ENCODE results near the gene POU2F2. TPM values are rescaled to one million over a fixed set of nuclear protein-coding genes. Genes with fewer than 3 reads are reported as not detected.

Gene POU2F2
- total RNA-seq, 2 donors from 2014 or later, result 1.8 to 2.6 TPM

DNA sequence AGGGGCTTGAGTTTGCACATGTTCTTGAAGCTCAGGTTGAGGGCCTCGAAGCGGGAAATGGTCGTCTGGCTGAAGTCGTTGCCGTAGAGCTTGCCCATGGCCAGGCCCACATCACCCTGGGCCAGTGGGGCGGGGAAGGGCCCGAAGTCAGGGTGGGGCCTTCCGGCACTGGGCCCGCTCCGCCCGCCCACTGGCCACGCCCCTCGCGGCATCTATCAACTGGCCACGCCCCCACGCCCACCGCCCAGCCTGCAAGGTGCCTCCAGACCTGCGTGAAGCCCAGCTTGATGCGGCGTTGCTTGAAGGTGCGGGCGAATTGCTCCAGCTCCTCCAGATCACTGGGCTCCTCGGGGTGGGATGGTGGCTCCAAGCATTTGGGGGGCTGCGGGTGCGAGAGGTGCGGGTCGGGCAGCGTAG lies 36.4 kb downstream of the POU2F2 start:
- no peaks in the 10 kb centered on the region for H3K4me1 ChIP-seq (ENCODE audit: control insufficient read depth, insufficient read depth, low read length)
- H3K4me1 Mint-ChIP-seq, result peaks cover 5% of the 10 kb centered on the region
- peak; percentile 96 for DNase-seq
- H3K4me3 Mint-ChIP-seq, result peak overlapping the region; percentile 43
- H3K27me3 Mint-ChIP-seq (ENCODE audit: insufficient read depth), result peaks cover 18% of the 10 kb centered on the region
- H3K9me3 ChIP-seq (ENCODE audit: control insufficient read depth, low read length), result no peaks in the 10 kb centered on the region
- no peaks in the 10 kb centered on the region for H3K36me3 ChIP-seq (ENCODE audit: control insufficient read depth, insufficient read depth, low read length)
- 62 to 100% methylated on average over 2 to 28 of the region's 28 CpGs for WGBS, 2 experiments (ENCODE audit: insufficient coverage in 1 of 2, insufficient read length in 1 of 2)
- no peaks in the 10 kb centered on the region for H3K27me3 ChIP-seq (ENCODE audit: control insufficient read depth, insufficient read depth, low read length, poor library complexity, severe bottlenecking)
- TF ChIP-seq CTCF (conservative IDR thresholded peaks at IDR 0.05), result no peak
- H3K9ac ChIP-seq (ENCODE audit: extremely low read depth, low read length, poor library complexity, severe bottlenecking), result no peak overlapping the region
- no peak overlapping the region for H3K27ac Mint-ChIP-seq
- no peaks in the 10 kb centered on the region for H3K9me3 Mint-ChIP-seq
- no peaks in the 10 kb centered on the region for H3K36me3 Mint-ChIP-seq (ENCODE audit: low read depth)
- H3K27ac ChIP-seq (ENCODE audit: low read depth, low read length), result no peak overlapping the region
- H3K4me3 ChIP-seq (ENCODE audit: low read length), result no peak overlapping the region

GRCh38 chr19:42095142-42095813 lies 37.0 kb downstream of the POU2F2 start:
- H3K4me3 ChIP-seq (ENCODE audit: low read length), result no peak overlapping the region
- no peaks in the 10 kb centered on the region for H3K27me3 ChIP-seq (ENCODE audit: control insufficient read depth, insufficient read depth, low read length, poor library complexity, severe bottlenecking)
- H3K4me1 ChIP-seq (ENCODE audit: control insufficient read depth, insufficient read depth, low read length), result no peaks in the 10 kb centered on the region
- Mint-ChIP-seq H3K4me3 (no peak overlapping the region), H3K9me3 (no peaks in the 10 kb centered on the region), H3K4me1 (peaks cover 5% of the 10 kb centered on the region), H3K27me3 (ENCODE audit: insufficient read depth) (peaks cover 18% of the 10 kb centered on the region), H3K27ac (no peak overlapping the region), H3K36me3 (ENCODE audit: low read depth) (no peaks in the 10 kb centered on the region)
- TF ChIP-seq CTCF (conservative IDR thresholded peaks at IDR 0.05), result no peak
- 93 to 96% methylated on average over 16 to 36 of the region's 36 CpGs for whole genome bisulfite sequencing, 2 experiments (ENCODE audit: insufficient coverage in 1 of 2, insufficient read length in 1 of 2)
- no peaks in the 10 kb centered on the region for H3K36me3 ChIP-seq (ENCODE audit: control insufficient read depth, insufficient read depth, low read length)
- H3K9ac ChIP-seq (ENCODE audit: extremely low read depth, low read length, poor library complexity, severe bottlenecking), result no peak overlapping the region
- no peak overlapping the region for H3K27ac ChIP-seq (ENCODE audit: low read depth, low read length)
- no peak for DNase-seq
- no peaks in the 10 kb centered on the region for H3K9me3 ChIP-seq (ENCODE audit: control insufficient read depth, low read length)

GRCh38 chr19:42093926-42094325 lies 38.3 kb downstream of the POU2F2 start:
- 87 to 88% methylated on average over 2 to 4 of the region's 4 CpGs for WGBS, 2 experiments (ENCODE audit: insufficient coverage in 1 of 2, insufficient read length in 1 of 2)
- DNase-seq, result no peak
- TF ChIP-seq CTCF (conservative IDR thresholded peaks at IDR 0.05), result no peak
- peaks cover 19% of the 10 kb centered on the region for H3K27me3 Mint-ChIP-seq (ENCODE audit: insufficient read depth)
- H3K4me3 Mint-ChIP-seq, result no peak overlapping the region
- Histone ChIP-seq H3K9me3 (ENCODE audit: control insufficient read depth, low read length) (no peaks in the 10 kb centered on the region), H3K9ac (ENCODE audit: extremely low read depth, low read length, poor library complexity, severe bottlenecking) (no peak overlapping the region), H3K27ac (ENCODE audit: low read depth, low read length) (no peak overlapping the region), H3K27me3 (ENCODE audit: control insufficient read depth, insufficient read depth, low read length, poor library complexity, severe bottlenecking) (no peaks in the 10 kb centered on the region), H3K4me3 (ENCODE audit: low read length) (no peak overlapping the region), H3K4me1 (ENCODE audit: control insufficient read depth, insufficient read depth, low read length) (no peaks in the 10 kb centered on the region), H3K36me3 (ENCODE audit: control insufficient read depth, insufficient read depth, low read length) (no peaks in the 10 kb centered on the region)
- no peaks in the 10 kb centered on the region for H3K36me3 Mint-ChIP-seq (ENCODE audit: low read depth)
- no peak overlapping the region for H3K27ac Mint-ChIP-seq
- H3K4me1 Mint-ChIP-seq, result no peaks in the 10 kb centered on the region
- H3K9me3 Mint-ChIP-seq, result no peaks in the 10 kb centered on the region

Measured in endodermal cell (in vitro differentiated cells).